GM12878 (cell line): ENCODE measurements around the gene RAP1GAP2. TPM values are rescaled to one million over a fixed set of nuclear protein-coding genes. Genes with fewer than 3 reads are reported as not detected.
"Not testable (repeated sequence)": the region's sequence is repeated elsewhere in the genome, so short reads cannot be mapped to it uniquely, and the experiment has no call there.

Source experiments
- ATAC-seq: fragments of 200-7000 bp; cut with Tn5 transposase; 3 replicates; pipeline ENCODE4 v1.9.1; 2020; ENCODE audit warnings: mild to moderate bottlenecking, moderate library complexity
- BruUV-seq: library from RNA; stranded (reverse); fragments of 400-500 nt; replicated peaks from 2 replicates; lab custom pipeline; 2021; lab: Mats Ljungman, UMichigan
- CTCF ChIA-PET: fragments of 300-600 bp; sonication (Branson Sonifier 250); formaldehyde crosslinking; extraction: SDS; loops from one replicate; lab custom pipeline; 2021; ENCODE audit warnings: inconsistent platforms; lab: Yijun Ruan, JAX
- POLR2A ChIA-PET: fragments of 350-600 bp; formaldehyde crosslinking; extraction: SDS; loops from one replicate; lab custom pipeline; 2021; ENCODE audit warnings: inconsistent platforms; lab: Charles Lee
- RAD21 ChIA-PET: fragments of 300-600 bp; sonication (Branson Sonifier 250); formaldehyde crosslinking; loops from one replicate; lab custom pipeline; 2023; ENCODE audit warnings: antibody characterized with exemption; ENCODE audit not compliant: unreplicated experiment; lab: Charles Lee
- SMC1A ChIA-PET: fragments of 300-600 bp; sonication (Branson Sonifier 250); formaldehyde crosslinking; loops from one replicate; lab custom pipeline; 2023; ENCODE audit not compliant: unreplicated experiment, uncharacterized antibody; lab: Charles Lee
- DNase-seq: peaks from one replicate; pipeline ENCODE4 v3.0.0-alpha.2; 2011; ENCODE audit warnings: low read depth, low spot score
- FAIRE-seq: peaks from 3 replicates; lab custom pipeline; 2011; peaks lifted over from hg19 to GRCh38; lab: Jason Lieb, UNC
- H2AFZ ChIP-seq: 2 replicates; pipeline ENCODE4 v1.6.0; 2011; ENCODE audit warnings: low read depth, low read length, control low read depth; ENCODE audit not compliant: control insufficient read depth
- H3K27ac ChIP-seq: 2 replicates; pipeline ENCODE4 v1.5.1; 2011; ENCODE audit warnings: control low read depth; ENCODE audit not compliant: control insufficient read depth, insufficient read depth
- H3K27me3 ChIP-seq, 2 experiments: replicated peaks in 1 of 2; 2 replicates each; pipeline versions ENCODE4 v1.6.0 to v1.6.1; 2011; ENCODE audit warnings: low read length in 1 of 2; ENCODE audit not compliant: control insufficient read depth in 2 of 2, insufficient read depth in 2 of 2
- H3K36me3 ChIP-seq, 2 experiments: 2 replicates each; pipeline ENCODE4 v1.5.1; 2011; ENCODE audit warnings: low read length in 1 of 2; ENCODE audit not compliant: control insufficient read depth in 2 of 2, insufficient read depth in 2 of 2
- H3K4me1 ChIP-seq: 2 replicates; pipeline ENCODE4 v1.6.1; 2011; ENCODE audit warnings: mild to moderate bottlenecking, low read length, moderate library complexity, mixed read lengths; ENCODE audit not compliant: control insufficient read depth, insufficient read depth
- H3K4me2 ChIP-seq: 2 replicates; pipeline ENCODE4 v1.6.0; 2011; ENCODE audit warnings: control low read depth; ENCODE audit not compliant: control insufficient read depth, insufficient read depth
- H3K4me3 ChIP-seq: fragments of 200-600 bp; sonication (generic); 2 replicates; pipeline ENCODE4 v1.5.1; 2016
- H3K79me2 ChIP-seq: 2 replicates; pipeline ENCODE4 v1.6.0; 2011; ENCODE audit warnings: low read length; ENCODE audit not compliant: control insufficient read depth, insufficient read depth
- H3K9ac ChIP-seq: 2 replicates; pipeline ENCODE4 v1.8.0; 2011; ENCODE audit warnings: low read length, control low read depth, mixed read lengths; ENCODE audit not compliant: control insufficient read depth, insufficient read depth
- H3K9me3 ChIP-seq: replicated peaks from 3 replicates; pipeline ENCODE4 v1.5.1; 2011; ENCODE audit warnings: mild to moderate bottlenecking, low read length; ENCODE audit not compliant: control insufficient read depth, insufficient read depth
- H4K20me1 ChIP-seq: 2 replicates; pipeline ENCODE4 v1.6.0; 2011; ENCODE audit not compliant: control insufficient read depth, insufficient read depth
- ETV6 ChIP-seq, 2 experiments: fragments of 450-650 bp in 1 of 2; IDR thresholded peaks in 1 of 2; conservative IDR thresholded peaks in 1 of 2; 2 replicates each; pipeline ENCODE4 v1.6.1; 2014; ENCODE audit warnings: antibody characterized with exemption in 1 of 2, borderline replicate concordance in 1 of 2, low read depth in 1 of 2, mild to moderate bottlenecking in 1 of 2, moderate library complexity in 1 of 2
- RELB ChIP-seq: fragments of 450-650 bp; IDR thresholded peaks from 2 replicates; pipeline ENCODE4 v1.6.1; 2017; ENCODE audit warnings: low read depth, mild to moderate bottlenecking, moderate library complexity
- SREBF2 ChIP-seq: IDR thresholded peaks from 2 replicates; pipeline ENCODE4 v1.6.1; 2012; ENCODE audit warnings: mild to moderate bottlenecking, low read length
- WGBS: methylation state at CpG from one replicate; pipeline ENCODE4 v1.1.6; 2016; ENCODE audit warnings: low lambda C conversion rate; ENCODE audit not compliant: insufficient replicate concordance, insufficient coverage; ENCODE audit errors: missing lambda C conversion rate; 5-methylcytosine and 5-hydroxymethylcytosine counted together
- in situ Hi-C: fragments of 300-500 bp; cut with MboI; formaldehyde crosslinking; loops from 9 replicates; pipeline ENCODE4 v1.14.3; 2018; ENCODE audit warnings: mixed read lengths
- intact Hi-C: fragments of 100-400 bp; cut with micrococcal nuclease; formaldehyde crosslinking; loops from one replicate; pipeline ENCODE4 v1.14.2; 2022; ENCODE audit not compliant: unreplicated experiment
- polyA plus RNA-seq, 11 experiments: library from polyadenylated mRNA; depleted of rRNA in 4 of 11; unstranded in 6 of 11; stranded (reverse) in 5 of 11; fragments of >200 nt; fragmentation: Nextera tagmentation in 4 of 11; fragmentation: Illumina TruSeq in 1 of 11; extraction: Ambion mirVana in 4 of 11; extraction: Trizol in 1 of 11; gene quantifications; 1 replicate in 1 of 11; 2 replicates in 10 of 11; pipeline versions ENCODE4 v1.2.1 to v1.2.3, GENCODE V29; 2011 to 2016; ENCODE audit warnings: inconsistent platforms in 2 of 11, missing spikeins in 2 of 11, low read depth in 1 of 11
- total RNA-seq, 4 experiments: library from RNA; depleted of rRNA in 3 of 4; stranded (reverse); fragments of >200 nt in 3 of 4; fragmentation: Illumina TruSeq in 1 of 4; extraction: Trizol in 1 of 4; gene quantifications; 2 replicates each; pipeline versions ENCODE4 v1.2.1 to v1.2.3, GENCODE V29; 2013 to 2021
- TF ChIP-seq, protein P1 (sequence below): IDR thresholded peaks from 2 replicates; pipeline ENCODE4 v1.6.1; 2011; ENCODE audit warnings: borderline replicate concordance, low read depth, mild to moderate bottlenecking, moderate library complexity, mixed read lengths, low read length; ENCODE audit not compliant: insufficient read depth; ENCODE audit errors: extremely low read length

Gene RAP1GAP2
- total and polyA plus RNA-seq, 10 of the 15 experiments (the other 5 are each of a cell fraction or from before 2014, with no cell fraction given): 0.03 to 0.95 (median 0.49) TPM; not detected in 2

DNA sequence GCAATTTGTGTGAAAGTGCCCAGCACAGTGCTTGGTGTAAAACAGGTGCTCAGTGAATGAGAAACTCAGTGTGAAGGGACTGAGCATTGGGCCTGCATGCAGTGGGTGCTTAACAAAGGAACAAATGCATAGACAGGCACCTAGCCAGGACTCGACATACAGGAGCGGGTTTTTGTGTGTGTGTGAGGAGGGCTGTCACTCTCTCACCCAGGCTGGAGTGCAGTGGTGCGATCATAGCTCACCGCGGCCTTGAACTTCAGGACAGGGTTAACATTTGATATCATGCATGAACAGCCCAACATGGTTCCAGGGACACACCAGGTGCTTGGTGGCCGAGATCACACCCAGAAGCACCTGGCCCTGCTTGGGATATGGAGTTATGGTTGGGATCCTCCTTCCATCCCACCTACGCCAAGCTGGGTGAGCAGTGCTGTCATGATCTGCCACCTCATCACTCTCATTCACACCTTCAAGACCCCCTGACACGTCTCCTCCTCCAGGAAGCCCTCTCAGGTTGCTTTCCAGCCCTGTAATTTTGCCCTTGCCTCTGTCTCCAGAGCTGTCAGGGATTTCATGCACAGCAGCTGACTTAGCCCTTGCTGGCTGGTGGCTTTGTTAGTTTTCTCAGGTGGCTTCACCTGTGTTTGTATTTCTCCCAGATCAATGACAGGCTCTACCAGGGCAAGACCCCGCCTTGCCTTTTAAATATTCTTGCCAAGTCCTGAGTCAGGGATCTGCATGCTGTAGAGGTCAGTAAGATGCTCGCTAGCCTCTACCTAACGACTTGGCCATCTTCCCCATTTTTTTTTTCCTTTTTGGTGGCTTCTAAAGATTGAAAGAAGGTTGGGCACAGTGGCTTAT, 200.8 kb downstream of the RAP1GAP2 start (continued):
- TF ChIP-seq RELB (no peak), SREBF2 (no peak), ETV6 (conservative IDR thresholded peaks at IDR 0.05 in 1 of 2, IDR thresholded peaks at IDR 0.05 in 1 of 2; ENCODE audit: borderline replicate concordance in 1 of 2, low read depth in 1 of 2) (no peak)
- TF ChIP-seq, protein P1, sequence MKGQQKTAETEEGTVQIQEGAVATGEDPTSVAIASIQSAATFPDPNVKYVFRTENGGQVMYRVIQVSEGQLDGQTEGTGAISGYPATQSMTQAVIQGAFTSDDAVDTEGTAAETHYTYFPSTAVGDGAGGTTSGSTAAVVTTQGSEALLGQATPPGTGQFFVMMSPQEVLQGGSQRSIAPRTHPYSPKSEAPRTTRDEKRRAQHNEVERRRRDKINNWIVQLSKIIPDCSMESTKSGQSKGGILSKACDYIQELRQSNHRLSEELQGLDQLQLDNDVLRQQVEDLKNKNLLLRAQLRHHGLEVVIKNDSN: no peak

GRCh38 chr17:2998469-2998901, 202.2 kb downstream of the RAP1GAP2 start:
- intact Hi-C loops, BruUV-seq, POLR2A ChIA-PET, H3K4me3 ChIP-seq, CTCF ChIA-PET, ATAC-seq, H3K9ac ChIP-seq, H2AFZ ChIP-seq, H3K9me3 ChIP-seq, H3K27ac ChIP-seq, DNase-seq, SMC1A ChIA-PET, H4K20me1 ChIP-seq, FAIRE-seq, H3K36me3 ChIP-seq, in situ Hi-C loops, H3K4me2 ChIP-seq, RAD21 ChIA-PET, H3K79me2 ChIP-seq, H3K27me3 ChIP-seq: not testable (repeated sequence)
- H3K4me1 ChIP-seq: peaks cover 19% of the 10 kb centered on the region
- WGBS: 24% methylated on average over 9 of the region's 9 CpGs
